NCI-H2171 (cell line): ENCODE data around the gene IL20.

ENCODE experiments used
- DNase-seq: peaks from one replicate; lab custom pipeline; 2025; lab: John Stamatoyannopoulos, UW

The IL20 gene

DNA sequence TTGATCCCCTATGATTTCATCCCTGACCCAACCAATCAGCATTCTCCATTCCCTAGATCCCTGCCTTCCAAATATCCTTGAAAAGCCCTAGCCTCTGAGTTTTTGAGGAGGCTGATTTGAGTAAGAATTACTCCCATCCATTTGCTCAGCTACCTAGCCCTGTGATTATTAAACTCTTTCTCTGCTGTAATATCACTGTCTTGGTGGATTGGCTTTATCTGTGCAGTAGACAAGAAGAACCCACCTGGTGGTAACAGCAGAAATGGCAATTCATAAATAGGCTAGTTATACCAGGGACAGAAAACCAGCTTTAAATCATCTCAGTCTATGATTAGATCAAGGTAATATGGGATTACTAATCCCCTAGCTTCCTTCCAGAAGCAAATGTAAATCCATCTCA is 13.0 kb downstream of the IL20 start:
- DNase-seq, result no peak

DNA sequence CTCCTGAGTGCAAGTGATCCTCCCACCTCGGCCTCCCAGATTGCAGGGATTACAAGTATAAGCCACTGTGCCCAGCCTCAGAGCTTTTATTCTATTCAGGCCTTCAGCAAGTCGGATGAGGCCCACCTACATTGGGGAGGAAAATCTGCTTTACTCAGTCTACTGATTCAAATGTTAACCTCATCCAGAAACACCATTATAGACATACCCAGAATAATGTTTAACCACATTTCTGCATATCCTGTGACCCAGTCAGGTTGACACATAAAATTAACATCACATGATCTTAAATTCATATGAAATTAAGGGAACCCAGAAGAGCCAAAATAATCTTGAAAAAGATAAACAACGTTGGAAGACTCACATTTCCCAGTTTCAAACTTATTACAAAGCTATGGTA is 14.9 kb downstream of the IL20 start:
- no peak for DNase-seq

DNA sequence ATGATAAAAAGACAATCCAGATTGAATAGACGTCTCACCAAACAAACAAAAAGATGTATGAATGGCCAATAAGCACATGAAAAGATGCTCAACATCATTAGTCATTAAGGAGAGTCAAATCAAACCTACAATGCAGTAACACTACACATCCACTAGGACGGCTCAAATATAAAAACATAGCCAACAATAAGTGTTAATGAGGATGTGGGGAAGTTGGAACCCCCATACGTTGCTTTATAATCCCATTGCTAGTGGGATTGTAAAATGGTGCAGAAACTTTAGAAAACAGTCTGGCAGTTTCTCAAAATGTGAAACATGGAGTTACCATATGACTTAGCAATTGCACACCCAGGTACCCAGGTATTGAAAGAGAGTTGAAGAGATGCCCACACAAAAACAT is 17.1 kb downstream of the IL20 start:
- no peak for DNase-seq

DNA sequence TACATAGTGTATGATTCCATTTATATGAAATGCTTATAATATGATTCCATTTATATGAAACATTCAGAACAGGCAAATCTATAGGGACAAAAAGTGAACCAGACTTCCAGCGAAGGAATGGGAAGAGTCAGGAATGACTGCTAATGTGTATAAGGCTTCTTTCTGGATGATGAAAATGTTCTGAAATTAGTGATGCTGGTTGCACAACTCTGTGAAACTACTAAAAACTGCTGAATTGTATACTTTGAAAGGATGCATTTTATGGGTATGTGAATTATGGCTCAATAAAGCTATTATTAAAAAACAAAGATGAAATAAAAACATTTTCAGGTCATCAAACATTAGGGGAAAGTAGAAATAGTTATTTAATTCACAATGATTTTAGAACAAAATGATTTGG is 17.7 kb downstream of the IL20 start:
- no peak for DNase-seq

DNA sequence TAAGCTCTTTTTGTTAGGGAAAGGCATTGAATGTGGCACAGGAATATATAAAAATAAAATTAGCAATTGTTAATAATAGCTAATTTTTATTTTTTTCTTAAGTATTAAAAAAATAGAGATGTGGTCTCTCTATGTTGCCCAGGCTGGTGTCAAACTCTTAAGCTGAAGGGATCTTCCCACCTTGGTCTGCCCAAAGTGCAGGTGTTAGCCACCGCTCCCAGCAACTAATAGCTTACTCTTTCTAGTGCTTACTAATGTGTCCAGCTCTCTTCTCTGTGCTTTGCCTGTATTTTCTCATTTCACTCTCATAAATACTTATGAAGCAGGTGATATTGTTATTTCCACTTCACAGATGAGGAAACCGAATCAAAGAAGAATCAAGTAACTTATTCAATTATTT is 18.5 kb downstream of the IL20 start:
- no peak for DNase-seq

DNA sequence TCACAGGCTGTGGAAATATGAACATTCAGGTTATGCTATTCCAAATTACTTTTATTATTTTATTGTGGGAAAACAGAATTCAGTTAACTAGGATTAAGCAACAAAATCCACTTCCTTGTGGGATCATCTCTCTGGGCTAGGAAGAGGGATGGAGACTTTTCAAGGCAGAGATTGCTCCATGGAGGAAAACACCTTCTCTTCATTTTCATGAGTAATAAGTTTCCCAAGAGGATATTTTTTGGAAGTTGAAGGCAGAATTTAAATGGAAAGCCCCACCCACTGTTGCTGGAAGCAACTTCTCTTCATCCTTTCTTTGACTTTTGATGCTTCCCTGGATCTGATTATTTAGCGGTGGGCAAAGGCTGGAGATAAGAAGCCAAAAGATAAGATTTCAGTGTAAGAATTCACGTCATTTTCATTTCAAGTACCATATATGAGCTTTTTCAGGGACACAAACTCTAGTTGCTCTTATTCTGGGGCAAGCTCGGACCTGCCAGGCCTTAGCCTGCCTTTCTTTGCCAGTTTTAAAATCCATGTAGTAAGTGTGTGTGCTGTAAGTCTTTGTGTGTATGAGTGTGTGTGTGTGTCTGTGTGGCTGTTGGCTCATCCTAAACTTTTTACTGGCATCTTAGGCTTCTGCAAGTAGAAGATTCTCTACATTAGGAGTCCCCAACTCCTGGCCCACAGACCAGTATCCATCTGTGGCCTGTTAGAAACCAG is 20.1 kb downstream of the IL20 start:
- DNase-seq, result no peak

DNA sequence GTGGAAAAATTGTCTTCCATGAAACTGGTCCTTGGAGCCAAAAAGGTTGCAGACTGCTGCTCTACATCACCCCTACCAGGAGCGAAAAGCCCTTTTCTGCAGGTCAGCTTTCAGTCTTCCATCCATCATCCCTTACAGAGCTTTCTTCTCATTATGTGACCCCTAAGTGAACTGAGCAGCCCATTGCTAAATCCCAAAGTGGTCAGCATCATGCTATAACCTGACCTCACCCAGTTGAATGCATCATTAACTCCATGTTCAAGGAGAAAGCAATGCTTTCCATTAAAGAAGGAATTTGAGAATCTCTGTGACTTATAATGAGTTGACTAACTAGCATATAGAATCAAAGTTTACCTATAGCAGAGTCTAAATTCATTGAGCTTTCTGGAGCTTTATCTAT is 21.4 kb downstream of the IL20 start:
- DNase-seq, result no peak

DNA sequence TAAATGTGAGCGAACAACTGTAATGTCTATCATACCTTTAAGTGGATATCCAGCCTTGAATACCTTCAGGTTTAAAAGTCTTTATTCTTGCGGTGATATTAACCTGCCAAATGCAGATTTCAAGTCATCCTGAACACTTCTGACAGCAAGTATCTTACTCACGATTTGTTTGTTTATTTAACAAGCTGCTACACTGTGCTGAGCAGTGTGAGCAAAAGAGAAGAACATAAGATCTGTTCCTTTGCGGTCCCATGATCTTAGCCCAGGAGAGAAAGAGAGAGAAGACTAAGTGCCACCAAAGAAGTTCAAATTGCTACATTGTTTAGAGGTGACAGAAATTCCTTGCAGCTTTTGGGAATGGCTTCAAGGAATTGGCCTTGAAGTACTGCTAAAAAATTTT is 22.3 kb downstream of the IL20 start:
- no peak for DNase-seq

DNA sequence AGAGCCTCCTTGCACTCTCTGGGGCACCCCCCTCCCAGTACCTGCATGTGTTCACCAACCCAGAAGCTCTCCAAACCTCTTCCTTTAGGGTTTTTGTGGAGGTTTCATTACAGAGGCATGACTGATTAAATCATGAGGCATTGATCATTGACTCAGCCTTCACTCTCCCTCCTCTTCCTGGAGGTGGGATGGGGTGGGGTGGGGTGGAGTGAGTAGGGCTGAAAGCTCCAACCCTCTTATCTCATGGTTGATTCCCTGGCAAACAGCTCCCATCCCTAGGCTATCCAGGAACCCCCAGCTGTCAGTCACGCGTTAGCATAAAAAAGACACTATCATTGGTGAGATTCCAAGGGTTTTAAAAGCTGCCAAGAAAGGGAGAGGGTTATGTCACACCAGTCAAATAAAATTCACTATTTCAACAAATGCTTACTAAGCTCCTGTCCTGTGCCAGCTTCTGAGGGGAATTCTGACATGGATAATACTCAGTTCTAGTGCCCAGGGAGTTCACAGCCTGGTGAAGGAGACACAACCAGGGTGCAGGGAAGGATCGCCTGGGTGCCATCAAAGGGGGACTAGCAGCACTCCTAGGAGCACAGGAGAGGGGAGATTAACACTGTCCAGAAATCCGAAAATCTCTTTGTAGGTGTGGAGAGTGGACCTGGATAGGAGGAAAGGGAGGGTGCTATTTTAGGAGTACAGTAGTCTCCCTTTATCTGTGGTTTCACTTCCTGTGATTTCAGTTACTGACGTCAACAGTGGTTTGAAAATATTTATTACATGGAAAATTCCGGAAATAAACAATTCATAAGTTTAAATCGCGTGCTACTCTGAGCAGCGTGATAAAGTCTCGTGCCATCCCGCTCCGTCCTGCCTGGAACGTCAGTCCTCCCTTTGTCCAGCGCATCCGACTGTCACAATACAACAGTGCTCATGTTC is 25.0 kb downstream of the IL20 start:
- DNase-seq, result no peak

DNA sequence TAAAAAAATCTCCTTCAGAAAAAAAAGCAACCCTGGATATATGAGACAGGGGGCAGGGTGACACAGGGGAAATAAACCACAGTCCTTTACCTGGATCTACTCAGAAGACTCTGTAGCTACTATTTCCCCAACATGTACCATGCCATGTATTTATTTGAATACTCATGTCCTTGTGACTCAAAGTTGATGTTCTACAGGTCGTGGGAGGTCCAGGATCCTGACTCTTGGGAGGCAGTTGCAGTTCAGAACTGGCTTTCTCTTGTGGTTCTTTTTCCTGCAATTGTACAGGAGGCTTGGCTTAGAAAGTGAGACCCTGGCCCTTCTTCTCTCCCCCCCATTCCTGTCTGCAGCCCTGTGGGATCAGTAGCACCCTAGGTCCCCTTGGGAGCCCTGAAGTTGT is 26.0 kb downstream of the IL20 start:
- DNase-seq, result no peak

DNA sequence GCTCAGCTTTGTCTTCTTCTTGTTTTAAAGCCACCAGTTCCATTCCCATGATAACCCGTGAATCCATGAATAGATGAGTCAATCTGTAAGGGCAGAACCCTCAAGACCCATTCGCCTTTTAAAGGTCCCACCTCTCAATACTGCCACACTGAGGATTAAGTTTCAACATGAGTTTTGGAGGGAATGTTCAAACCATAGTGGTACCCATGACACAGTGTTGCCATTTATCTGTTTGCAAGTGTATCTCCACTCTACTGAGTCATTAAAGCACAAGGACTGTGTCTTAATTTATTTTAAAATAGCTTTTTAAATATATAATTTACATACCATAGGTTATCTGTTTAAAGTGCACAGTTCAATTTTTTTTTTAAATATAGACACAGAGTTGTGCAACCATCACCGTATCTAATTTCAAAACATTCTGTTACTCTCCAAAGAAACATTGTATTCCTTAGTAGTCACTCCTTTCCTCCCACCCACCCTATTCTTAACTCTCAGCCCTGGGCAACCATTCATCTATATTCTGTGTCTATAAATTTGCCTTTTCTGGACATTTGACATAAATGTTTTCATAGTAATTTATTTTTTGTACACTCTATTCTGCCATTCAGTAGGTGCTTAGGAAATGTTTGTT is 27.0 kb downstream of the IL20 start:
- no peak for DNase-seq

DNA sequence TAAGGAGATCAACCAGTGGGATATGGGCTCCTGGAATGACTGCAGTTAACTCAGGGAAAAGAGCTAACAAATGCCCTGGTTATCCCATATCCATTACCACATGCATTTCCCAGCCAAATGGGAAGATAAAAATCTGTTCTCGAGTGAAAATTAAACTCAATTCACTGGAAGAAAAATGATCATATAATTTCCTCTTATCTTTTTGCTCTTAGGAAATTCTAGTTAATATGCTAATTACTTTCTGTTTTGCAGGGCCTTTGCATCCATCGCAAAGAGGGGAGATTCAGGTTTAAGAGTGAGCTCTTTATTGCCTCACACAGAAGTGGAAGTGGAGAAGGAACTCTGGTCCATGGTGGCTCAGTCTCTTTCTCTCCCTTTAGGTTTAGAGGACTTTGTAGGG is 28.0 kb downstream of the IL20 start:
- no peak for DNase-seq

DNA sequence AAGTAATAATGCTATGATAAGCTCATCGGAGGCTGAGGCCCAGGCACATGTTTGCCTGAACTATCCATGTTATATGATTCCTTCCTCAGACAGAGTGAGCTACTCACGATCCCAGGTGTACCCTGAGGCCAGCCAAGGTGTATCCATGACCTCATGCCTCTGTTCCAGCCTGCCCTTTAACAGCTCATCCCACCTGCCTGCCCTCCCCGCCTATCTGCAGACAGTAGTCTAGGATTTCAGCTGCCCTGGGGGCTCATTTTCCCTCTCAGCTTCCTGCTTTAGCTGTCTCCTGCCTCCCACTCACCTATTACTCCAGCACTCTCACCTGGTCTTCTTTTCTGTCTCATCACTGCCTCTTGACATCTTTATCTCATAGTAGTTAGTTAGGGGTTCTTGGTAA is 29.9 kb downstream of the IL20 start:
- DNase-seq, result peak; percentile 54

DNA sequence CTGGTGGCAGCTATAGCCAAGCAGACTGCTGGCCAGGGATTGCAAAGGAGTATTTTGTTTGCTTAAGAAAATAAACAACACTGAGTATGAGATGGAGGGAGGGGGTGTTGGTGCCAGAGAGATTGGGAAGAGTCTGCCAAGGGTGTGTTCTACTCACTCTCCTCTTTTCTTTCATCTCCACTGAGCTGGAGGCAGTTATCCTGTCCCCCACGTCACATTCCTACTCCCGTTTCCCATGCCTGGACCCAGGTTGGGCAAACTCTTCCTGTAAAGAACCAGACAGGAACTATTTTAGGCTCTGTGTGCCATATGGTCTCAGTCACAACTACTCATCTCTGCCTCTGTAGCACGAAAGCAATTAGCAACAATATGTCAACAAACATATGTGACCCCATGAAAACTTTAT is 30.4 kb downstream of the IL20 start:
- DNase-seq, result peak; percentile 51

DNA sequence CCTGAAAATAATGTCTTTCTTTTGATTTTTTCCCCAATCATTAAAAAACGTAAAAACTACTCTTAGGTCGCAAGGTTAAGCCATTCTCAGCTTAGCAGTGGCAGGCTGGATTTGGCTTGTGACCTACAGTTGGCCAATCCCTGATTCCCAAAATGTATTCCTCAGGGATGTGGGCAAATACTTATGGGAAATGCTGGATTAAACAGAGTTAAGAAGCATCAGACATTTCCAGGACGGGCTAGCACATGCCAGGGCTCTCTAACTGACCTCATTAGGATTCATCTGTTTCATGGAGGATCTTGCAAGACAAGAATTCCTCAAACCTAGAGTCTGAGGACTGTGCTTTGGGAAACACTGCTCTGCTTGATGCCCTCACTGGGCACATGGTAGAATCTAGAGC is 30.8 kb downstream of the IL20 start:
- peak; percentile 55 for DNase-seq

DNA sequence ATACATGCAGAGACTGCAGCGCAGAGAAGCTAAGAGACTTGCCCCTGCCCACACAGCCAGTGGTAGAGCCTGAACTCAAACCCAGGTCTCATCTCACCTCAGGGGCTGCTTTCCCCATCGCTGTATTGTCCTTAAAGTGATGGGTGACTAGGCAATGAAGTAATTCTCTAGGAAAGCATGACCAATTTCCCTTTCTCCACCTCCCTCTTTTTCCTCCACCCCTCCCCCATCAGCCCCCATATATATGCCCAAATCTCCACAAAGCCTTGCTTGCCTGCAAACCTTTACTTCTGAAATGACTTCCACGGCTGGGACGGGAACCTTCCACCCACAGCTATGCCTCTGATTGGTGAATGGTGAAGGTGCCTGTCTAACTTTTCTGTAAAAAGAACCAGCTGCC is 31.8 kb downstream of the IL20 start, which contains the start of gene IL24:
Gene IL24, plus strand, starts transcription at position 269 of the 400 bp plus-strand sequence. CDS start 390 bp downstream, outside the sequence.
- DNase-seq, result no peak

DNA sequence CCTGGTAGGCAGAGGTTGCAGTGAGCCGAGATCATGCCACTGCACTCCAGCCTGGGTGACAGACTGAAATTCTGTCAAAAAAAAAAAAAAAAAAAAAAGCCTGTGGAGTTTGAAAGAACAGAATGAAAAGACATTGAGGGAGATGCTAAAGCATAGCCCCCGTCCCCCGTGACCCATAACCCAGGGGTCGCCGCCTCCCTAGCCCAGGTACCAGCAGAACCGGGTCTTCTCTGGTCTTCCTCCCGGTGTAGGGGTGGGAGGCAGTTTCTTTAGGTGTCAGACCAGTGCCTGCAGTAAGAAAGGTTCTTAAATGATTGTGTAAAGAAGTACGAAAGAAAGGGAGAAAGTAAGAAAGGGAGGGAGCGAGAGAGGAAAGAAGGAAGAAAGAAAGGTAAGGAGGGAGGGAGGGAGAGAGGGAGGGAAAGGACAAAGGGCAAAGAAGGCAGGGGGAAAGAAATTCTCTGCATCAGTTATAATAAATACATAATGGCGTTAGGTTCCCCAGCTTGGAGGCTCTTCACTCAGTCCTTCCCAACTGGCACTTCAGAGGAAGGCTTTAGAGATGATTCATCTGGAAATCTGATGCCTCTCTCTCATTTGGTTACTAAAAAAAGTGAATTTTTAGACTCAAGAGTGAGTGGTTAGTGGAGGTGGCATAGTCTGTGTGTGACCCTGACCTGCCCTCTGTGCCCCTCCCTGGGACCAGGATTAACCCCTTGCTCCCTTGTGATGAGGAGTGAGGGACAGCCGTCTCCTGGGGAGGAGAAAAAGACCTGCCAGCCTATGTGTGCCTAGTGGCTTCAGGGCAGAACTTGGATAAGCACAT is 32.9 kb downstream of the IL20 start:
- DNase-seq, result no peak

DNA sequence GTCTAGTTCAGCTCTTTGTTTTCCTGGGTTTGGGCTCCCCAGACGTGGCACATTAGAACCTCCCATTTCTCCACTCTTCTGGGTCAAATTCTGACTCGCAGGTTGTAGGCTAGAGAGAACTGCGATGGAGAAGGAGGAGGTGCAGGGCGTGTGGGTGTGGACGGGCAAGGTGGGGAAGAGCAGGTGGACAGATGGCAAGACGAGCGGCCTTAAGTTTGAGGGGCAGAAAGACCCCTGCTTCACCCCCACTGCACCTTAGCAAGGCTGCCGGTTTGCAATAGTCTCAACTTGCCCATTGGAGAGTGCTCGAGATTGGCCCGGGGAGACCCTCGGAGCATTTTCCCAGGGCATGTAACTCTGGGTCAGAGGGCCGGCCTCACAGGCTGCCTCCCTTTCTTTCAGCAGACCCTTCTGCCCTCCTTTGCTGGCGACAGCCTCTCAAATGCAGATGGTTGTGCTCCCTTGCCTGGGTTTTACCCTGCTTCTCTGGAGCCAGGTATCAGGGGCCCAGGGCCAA is 33.5 kb downstream of the IL20 start:
- no peak for DNase-seq

DNA sequence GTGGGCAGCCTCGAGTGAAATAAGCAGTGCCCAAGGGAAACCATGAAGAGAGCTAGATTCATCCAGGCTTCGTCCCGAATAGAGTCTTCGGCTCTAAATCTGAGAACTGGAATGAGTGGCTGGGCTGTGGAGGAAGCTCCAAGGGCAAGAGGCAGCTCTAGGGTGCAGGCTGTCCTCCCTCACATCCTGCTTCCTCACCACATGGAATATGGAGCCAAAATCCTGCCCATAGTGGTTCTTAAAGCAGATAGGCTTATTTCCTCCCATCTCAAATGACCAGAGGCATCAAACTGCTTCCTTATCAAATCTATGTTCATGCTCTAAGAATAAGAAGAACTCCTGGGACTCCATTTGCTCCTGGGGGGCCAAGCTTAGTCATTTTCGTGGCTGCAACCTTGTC is 34.3 kb downstream of the IL20 start:
- DNase-seq, result no peak

DNA sequence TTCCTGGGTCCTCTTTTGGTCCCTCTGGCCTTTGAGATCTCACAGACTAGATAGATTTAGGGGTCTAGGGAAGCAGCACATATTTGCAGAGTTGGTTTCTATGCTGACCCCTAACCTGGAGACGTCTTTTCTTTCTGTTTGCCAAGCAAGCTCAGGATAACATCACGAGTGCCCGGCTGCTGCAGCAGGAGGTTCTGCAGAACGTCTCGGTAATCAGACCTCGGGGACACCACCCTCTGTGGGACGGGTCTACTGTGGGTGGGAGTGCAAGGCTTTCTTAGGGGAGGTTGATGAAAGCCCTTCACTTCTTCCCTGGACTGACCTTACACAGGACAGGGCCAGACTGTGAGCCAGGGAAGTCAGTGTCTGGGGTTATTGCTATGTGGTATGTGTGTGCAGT is 34.7 kb downstream of the IL20 start:
- no peak for DNase-seq

DNA sequence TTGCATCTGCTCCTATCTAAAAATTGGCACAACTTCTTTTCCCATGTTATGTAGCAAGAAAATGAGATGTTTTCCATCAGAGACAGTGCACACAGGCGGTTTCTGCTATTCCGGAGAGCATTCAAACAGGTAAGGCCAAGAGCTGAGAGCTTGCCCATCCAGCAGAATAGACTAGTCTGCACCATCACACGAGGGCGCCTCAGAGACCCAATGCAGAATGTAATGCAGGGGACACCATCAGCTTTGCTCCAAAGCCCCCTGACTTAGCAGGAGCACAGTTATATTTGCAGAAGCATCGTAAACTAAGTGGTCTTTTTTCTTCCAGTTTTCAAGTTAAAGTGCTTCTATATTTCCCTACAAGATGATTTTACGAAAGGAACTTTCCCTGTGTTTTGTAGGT is 36.5 kb downstream of the IL20 start:
- DNase-seq, result no peak

DNA sequence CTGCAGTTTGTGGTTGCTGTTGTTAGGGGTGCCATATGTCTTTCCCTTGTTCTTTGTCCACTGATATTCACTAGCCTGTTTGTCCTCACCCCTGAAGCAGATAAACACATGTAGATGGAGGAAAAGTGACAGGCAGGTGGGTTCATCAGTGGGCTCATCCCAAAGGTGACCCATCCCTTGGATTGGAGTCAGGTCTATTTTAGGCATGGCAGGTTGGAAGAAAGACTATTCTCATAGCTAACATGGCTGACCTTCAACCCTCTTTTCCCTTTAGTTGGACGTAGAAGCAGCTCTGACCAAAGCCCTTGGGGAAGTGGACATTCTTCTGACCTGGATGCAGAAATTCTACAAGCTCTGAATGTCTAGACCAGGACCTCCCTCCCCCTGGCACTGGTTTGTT is 37.3 kb downstream of the IL20 start:
- no peak for DNase-seq
